Panc1 (cell line): ENCODE data around the gene SCN2A. TPM values are rescaled to one million over a fixed set of nuclear protein-coding genes. Genes with fewer than 3 reads are reported as not detected.

ENCODE experiments used
- ATAC-seq: fragments of 200-7000 bp; cut with Tn5 transposase; 2 replicates; pipeline ENCODE4 v1.9.1; 2020; ENCODE audit warnings: mild to moderate bottlenecking, moderate library complexity
- BruUV-seq: library from RNA; stranded (reverse); fragments of 400-500 nt; replicated peaks from 2 replicates; lab custom pipeline; 2021; lab: Mats Ljungman, UMichigan
- CTCF ChIA-PET: fragments of 300-600 bp; sonication (Branson Sonifier 250); formaldehyde crosslinking; loops from one replicate; lab custom pipeline; 2022; ENCODE audit warnings: antibody characterized with exemption; lab: Charles Lee
- POLR2A ChIA-PET: fragments of 300-600 bp; sonication (Branson Sonifier 250); formaldehyde crosslinking; loops from one replicate; lab custom pipeline; 2022; ENCODE audit warnings: antibody characterized with exemption; lab: Charles Lee
- DNase-seq: peaks from one replicate; pipeline ENCODE4 v3.0.0-alpha.2; 2010; ENCODE audit warnings: low read depth, low spot score
- H3K27ac ChIP-seq: 2 replicates; pipeline ENCODE4 v1.5.1; 2011; ENCODE audit warnings: mild to moderate bottlenecking, low read length, inconsistent platforms
- H3K27me3 ChIP-seq: fragments of 200-500 bp; sonication (Bioruptor generic); 2 replicates; pipeline ENCODE4 v1.6.0; 2014; ENCODE audit warnings: low read length, inconsistent platforms; ENCODE audit not compliant: control insufficient read depth, insufficient read depth
- H3K36me3 ChIP-seq: fragments of 200-500 bp; sonication (Bioruptor generic); 2 replicates; pipeline ENCODE4 v1.5.1; 2014; ENCODE audit warnings: inconsistent platforms, mild to moderate bottlenecking, low read length, moderate library complexity; ENCODE audit not compliant: control insufficient read depth, insufficient read depth
- H3K4me1 ChIP-seq: 2 replicates; pipeline ENCODE4 v1.5.1; 2011; ENCODE audit warnings: inconsistent platforms, mild to moderate bottlenecking, low read length, moderate library complexity; ENCODE audit not compliant: control insufficient read depth, insufficient read depth
- H3K4me3 ChIP-seq, 2 experiments: 2 replicates each; pipeline ENCODE4 v1.5.1; 2011 to 2012; ENCODE audit warnings: low read depth in 2 of 2, low read length in 2 of 2, mild to moderate bottlenecking in 2 of 2, inconsistent platforms in 1 of 2, moderate library complexity in 1 of 2
- H3K9me3 ChIP-seq: fragments of 200-500 bp; sonication (Bioruptor generic); 2 replicates; pipeline ENCODE4 v1.5.1; 2014; ENCODE audit warnings: low read depth, mild to moderate bottlenecking, inconsistent platforms, low read length, moderate library complexity; ENCODE audit not compliant: control insufficient read depth, insufficient read depth
- POLR2AphosphoS5 ChIP-seq: IDR thresholded peaks from 2 replicates; pipeline ENCODE4 v1.6.1; 2012; ENCODE audit warnings: mild to moderate bottlenecking, low read depth, low read length, moderate library complexity
- SIN3A ChIP-seq: IDR thresholded peaks from 2 replicates; pipeline ENCODE4 v1.6.1; 2012; ENCODE audit warnings: low read depth, mild to moderate bottlenecking, low read length, moderate library complexity, borderline replicate concordance; ENCODE audit not compliant: insufficient read depth
- TCF7L2 ChIP-seq: IDR thresholded peaks from 2 replicates; pipeline ENCODE4 v1.6.1; 2011; ENCODE audit warnings: mild to moderate bottlenecking, low read depth, low read length, inconsistent platforms
- in situ Hi-C: cut with HindIII; loops from 2 replicates; pipeline ENCODE4 v1.10.0; 2016; ENCODE audit warnings: low sequenced_read_pairs, low pct_unique_long_range_greater_than_20kb
- intact Hi-C: fragments of 100-400 bp; cut with micrococcal nuclease; formaldehyde crosslinking; loops from one replicate; pipeline ENCODE4 v1.10.0; 2022; ENCODE audit not compliant: unreplicated experiment
- total RNA-seq: library from RNA; stranded (reverse); gene quantifications from one replicate; pipeline ENCODE4 v1.2.1, GENCODE V29; 2021; ENCODE audit not compliant: unreplicated experiment
- TF ChIP-seq, protein P1 (sequence below): fragments of 450-650 bp; IDR thresholded peaks from 2 replicates; pipeline ENCODE4 v1.5.1; 2017; ENCODE audit warnings: mild to moderate bottlenecking
- TF ChIP-seq, protein P2 (sequence below), 2 experiments: IDR thresholded peaks; 2 replicates each; pipeline ENCODE4 v1.6.1; 2011 to 2012; ENCODE audit warnings: low read depth in 2 of 2, control low read depth in 1 of 2, low read length in 1 of 2, mild to moderate bottlenecking in 1 of 2, moderate library complexity in 1 of 2; ENCODE audit not compliant: insufficient read depth in 1 of 2

Gene SCN2A
- total RNA-seq, 1 experiment from 2014 or later = not detected

- BruUV-seq = no TSS peak
- DNase-seq = no peak
- Histone ChIP-seq H3K27me3 (no peaks in the 10 kb centered on the region), H3K4me3 (peak overlapping the region in 1 of 2 experiments; percentile 32; a peak in 1 of 4 replicates), H3K27ac (no peak overlapping the region), H3K4me1 (no peaks in the 10 kb centered on the region), H3K36me3 (no peaks in the 10 kb centered on the region), H3K9me3 (no peaks in the 10 kb centered on the region)
- POLR2A ChIA-PET = no interaction called here
- no peak for ATAC-seq
- in situ Hi-C loops = no loop called here
- intact Hi-C loops = loop anchor here (5.0 kb wide), 1 partner anchor 303 kb away; no protein-coding TSS in a partner anchor
- CTCF ChIA-PET = no interaction called here
- TF ChIP-seq TCF7L2 (no peak), SIN3A (no peak), POLR2AphosphoS5 (no peak)
- TF ChIP-seq, protein P1, sequence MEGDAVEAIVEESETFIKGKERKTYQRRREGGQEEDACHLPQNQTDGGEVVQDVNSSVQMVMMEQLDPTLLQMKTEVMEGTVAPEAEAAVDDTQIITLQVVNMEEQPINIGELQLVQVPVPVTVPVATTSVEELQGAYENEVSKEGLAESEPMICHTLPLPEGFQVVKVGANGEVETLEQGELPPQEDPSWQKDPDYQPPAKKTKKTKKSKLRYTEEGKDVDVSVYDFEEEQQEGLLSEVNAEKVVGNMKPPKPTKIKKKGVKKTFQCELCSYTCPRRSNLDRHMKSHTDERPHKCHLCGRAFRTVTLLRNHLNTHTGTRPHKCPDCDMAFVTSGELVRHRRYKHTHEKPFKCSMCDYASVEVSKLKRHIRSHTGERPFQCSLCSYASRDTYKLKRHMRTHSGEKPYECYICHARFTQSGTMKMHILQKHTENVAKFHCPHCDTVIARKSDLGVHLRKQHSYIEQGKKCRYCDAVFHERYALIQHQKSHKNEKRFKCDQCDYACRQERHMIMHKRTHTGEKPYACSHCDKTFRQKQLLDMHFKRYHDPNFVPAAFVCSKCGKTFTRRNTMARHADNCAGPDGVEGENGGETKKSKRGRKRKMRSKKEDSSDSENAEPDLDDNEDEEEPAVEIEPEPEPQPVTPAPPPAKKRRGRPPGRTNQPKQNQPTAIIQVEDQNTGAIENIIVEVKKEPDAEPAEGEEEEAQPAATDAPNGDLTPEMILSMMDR = no peak
- TF ChIP-seq, protein P2, sequence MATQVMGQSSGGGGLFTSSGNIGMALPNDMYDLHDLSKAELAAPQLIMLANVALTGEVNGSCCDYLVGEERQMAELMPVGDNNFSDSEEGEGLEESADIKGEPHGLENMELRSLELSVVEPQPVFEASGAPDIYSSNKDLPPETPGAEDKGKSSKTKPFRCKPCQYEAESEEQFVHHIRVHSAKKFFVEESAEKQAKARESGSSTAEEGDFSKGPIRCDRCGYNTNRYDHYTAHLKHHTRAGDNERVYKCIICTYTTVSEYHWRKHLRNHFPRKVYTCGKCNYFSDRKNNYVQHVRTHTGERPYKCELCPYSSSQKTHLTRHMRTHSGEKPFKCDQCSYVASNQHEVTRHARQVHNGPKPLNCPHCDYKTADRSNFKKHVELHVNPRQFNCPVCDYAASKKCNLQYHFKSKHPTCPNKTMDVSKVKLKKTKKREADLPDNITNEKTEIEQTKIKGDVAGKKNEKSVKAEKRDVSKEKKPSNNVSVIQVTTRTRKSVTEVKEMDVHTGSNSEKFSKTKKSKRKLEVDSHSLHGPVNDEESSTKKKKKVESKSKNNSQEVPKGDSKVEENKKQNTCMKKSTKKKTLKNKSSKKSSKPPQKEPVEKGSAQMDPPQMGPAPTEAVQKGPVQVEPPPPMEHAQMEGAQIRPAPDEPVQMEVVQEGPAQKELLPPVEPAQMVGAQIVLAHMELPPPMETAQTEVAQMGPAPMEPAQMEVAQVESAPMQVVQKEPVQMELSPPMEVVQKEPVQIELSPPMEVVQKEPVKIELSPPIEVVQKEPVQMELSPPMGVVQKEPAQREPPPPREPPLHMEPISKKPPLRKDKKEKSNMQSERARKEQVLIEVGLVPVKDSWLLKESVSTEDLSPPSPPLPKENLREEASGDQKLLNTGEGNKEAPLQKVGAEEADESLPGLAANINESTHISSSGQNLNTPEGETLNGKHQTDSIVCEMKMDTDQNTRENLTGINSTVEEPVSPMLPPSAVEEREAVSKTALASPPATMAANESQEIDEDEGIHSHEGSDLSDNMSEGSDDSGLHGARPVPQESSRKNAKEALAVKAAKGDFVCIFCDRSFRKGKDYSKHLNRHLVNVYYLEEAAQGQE (IDR thresholded peaks at IDR 0.05; ENCODE audit: insufficient read depth in 1 of 2, low read depth in 2 of 2, low read length in 1 of 2) = no peak
These were observed 55.7 kb downstream of the SCN2A start for GRCh38 chr2:165294912-165295311.

- Histone ChIP-seq H3K4me3 (no peak overlapping the region), H3K36me3 (no peaks in the 10 kb centered on the region), H3K4me1 (no peaks in the 10 kb centered on the region), H3K9me3 (no peaks in the 10 kb centered on the region), H3K27ac (no peak overlapping the region), H3K27me3 (no peaks in the 10 kb centered on the region)
- intact Hi-C loops = no loop called here
- no TSS peak for BruUV-seq
- CTCF ChIA-PET = interaction anchor here (0.5 kb wide), 1 partner anchor 92 kb away, joined by 5 read pairs; the partner anchor contains the start of gene SCN3A
- no peak for ATAC-seq
- POLR2A ChIA-PET = no interaction called here
- no peak for DNase-seq
- TF ChIP-seq POLR2AphosphoS5 (no peak), TCF7L2 (no peak), SIN3A (no peak)
- TF ChIP-seq, protein P2 (IDR thresholded peaks at IDR 0.05; ENCODE audit: insufficient read depth in 1 of 2, low read depth in 2 of 2, low read length in 1 of 2) = no peak
- TF ChIP-seq, protein P1 = no peak
- in situ Hi-C loops = no loop called here
These were observed 56.4 kb downstream of the SCN2A start for GRCh38 chr2:165295643-165296042.
